ENCODE measurements around the gene B4GALNT4. TPM values are rescaled to one million over a fixed set of nuclear protein-coding genes. Genes with fewer than 3 reads are reported as not detected.
"Not testable (repeated sequence)": the region's sequence is repeated elsewhere in the genome, so short reads cannot be mapped to it uniquely, and the experiment has no call there.

The B4GALNT4 gene
- total RNA-seq, 2 donors from 2014 or later, result 2.1 to 2.7 TPM

- no peak for DNase-seq
- Mint-ChIP-seq H3K27ac (no peak overlapping the region), H3K4me3 (no peak overlapping the region)
These were observed 10.2 kb downstream of the B4GALNT4 start for GRCh38 chr11:379205-380094.

DNA sequence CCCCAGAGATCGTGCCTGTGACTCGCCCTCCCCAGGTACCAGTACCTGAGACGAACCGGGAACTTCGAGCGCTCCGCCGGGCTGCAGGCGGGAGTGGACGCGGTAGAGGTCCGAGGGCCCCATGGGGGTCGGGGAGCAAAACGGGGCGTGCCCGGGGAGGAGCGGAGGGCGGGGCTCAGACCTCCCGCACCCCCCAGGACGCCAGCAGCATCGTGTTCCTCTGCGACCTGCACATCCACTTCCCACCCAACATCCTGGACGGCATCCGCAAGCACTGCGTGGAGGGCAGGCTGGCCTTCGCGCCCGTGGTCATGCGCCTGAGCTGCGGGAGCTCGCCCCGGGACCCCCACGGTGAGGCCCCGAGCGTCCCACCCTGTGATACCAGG lies 10.8 kb downstream of the B4GALNT4 start:
- Mint-ChIP-seq H3K9me3 (no peaks in the 10 kb centered on the region), H3K4me3 (no peak overlapping the region), H3K27me3 (ENCODE audit: low read depth) (peaks cover 8% of the 10 kb centered on the region), H3K36me3 (ENCODE audit: insufficient read depth in 2 of 2) (no peaks in the 10 kb centered on the region), H3K27ac (no peak overlapping the region), H3K4me1 (ENCODE audit: low read depth) (no peaks in the 10 kb centered on the region)
- DNase-seq (no peak), ATAC-seq (replicated peaks in 1 of 2) (no peak)

More at GRCh38 chr11:379205-380094, 10.2 kb downstream of the B4GALNT4 start:
- Mint-ChIP-seq H3K27me3 (ENCODE audit: low read depth) (peaks cover 8% of the 10 kb centered on the region), H3K9me3 (no peaks in the 10 kb centered on the region), H3K36me3 (ENCODE audit: insufficient read depth in 2 of 2) (no peaks in the 10 kb centered on the region), H3K4me1 (ENCODE audit: low read depth) (no peaks in the 10 kb centered on the region)
- no peak for ATAC-seq (replicated peaks in 1 of 2)

DNA sequence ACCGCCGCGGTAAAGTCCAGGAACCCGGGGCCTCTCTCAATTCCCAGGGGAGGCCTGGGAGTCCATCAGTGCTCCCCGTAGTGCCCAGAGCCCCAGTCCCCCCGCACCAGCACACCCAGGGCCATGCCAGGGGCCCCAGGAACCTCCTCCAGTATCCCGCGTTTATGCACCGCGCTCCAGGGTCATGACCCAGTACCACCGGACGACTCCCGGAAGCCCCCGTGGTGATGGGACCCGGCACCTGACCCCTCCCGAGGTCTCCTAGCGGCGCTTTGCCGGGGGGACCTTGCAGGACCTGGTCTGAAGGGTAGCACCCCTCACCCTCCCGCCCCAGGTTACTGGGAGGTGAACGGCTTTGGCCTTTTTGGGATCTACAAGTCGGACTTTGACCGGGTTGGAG lies 11.2 kb downstream of the B4GALNT4 start:
- no peaks in the 10 kb centered on the region for H3K4me1 Mint-ChIP-seq (ENCODE audit: low read depth)

DNA sequence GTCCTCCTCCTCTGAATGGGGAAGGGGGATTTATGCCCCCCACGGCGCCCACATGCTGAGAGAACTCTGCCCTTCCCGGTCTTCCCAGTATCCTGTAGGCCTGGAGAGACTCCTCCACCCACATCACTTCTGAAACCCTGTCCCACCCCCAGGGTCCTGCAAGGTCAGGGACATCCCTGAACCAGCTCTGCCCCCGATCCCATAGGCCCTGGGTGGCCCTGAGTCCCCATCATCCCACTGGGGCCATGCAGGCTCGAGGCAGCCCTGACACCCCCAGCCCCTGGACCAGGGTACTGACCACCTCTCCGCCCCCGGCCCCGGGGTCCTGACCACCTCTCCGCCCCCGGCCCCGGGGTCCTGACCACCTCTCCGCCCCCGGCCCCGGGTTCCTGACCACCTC lies 11.7 kb downstream of the B4GALNT4 start:
- Mint-ChIP-seq H3K27ac (no peak overlapping the region), H3K9me3 (no peaks in the 10 kb centered on the region), H3K27me3 (ENCODE audit: low read depth) (peaks cover 8% of the 10 kb centered on the region), H3K36me3 (ENCODE audit: insufficient read depth in 2 of 2) (no peaks in the 10 kb centered on the region), H3K4me1 (ENCODE audit: low read depth) (no peaks in the 10 kb centered on the region), H3K4me3 (no peak overlapping the region)
- no peak for DNase-seq
- no peak for ATAC-seq (replicated peaks in 1 of 2)

More for the DNA sequence above, 11.2 kb downstream of the B4GALNT4 start:
- H3K27ac Mint-ChIP-seq, result no peak overlapping the region
- no peak overlapping the region for H3K4me3 Mint-ChIP-seq
- no peak for DNase-seq
- ATAC-seq (replicated peaks in 1 of 2), result no peak
- H3K27me3 Mint-ChIP-seq (ENCODE audit: low read depth), result peaks cover 8% of the 10 kb centered on the region
- no peaks in the 10 kb centered on the region for H3K9me3 Mint-ChIP-seq
- no peaks in the 10 kb centered on the region for H3K36me3 Mint-ChIP-seq (ENCODE audit: insufficient read depth in 2 of 2)

GRCh38 chr11:381501-382072 lies 12.3 kb downstream of the B4GALNT4 start:
- no peaks in the 10 kb centered on the region for H3K9me3 Mint-ChIP-seq
- H3K4me3 Mint-ChIP-seq, result no peak overlapping the region
- peaks cover 8% of the 10 kb centered on the region for H3K27me3 Mint-ChIP-seq (ENCODE audit: low read depth)
- H3K4me1 Mint-ChIP-seq (ENCODE audit: low read depth), result no peaks in the 10 kb centered on the region
- DNase-seq (no peak), ATAC-seq (replicated peaks in 1 of 2) (no peak)
- no peak overlapping the region for H3K27ac Mint-ChIP-seq
- H3K36me3 Mint-ChIP-seq (ENCODE audit: insufficient read depth in 2 of 2), result peaks cover 0 to under 1% of the 10 kb centered on the region in 2 donors

DNA sequence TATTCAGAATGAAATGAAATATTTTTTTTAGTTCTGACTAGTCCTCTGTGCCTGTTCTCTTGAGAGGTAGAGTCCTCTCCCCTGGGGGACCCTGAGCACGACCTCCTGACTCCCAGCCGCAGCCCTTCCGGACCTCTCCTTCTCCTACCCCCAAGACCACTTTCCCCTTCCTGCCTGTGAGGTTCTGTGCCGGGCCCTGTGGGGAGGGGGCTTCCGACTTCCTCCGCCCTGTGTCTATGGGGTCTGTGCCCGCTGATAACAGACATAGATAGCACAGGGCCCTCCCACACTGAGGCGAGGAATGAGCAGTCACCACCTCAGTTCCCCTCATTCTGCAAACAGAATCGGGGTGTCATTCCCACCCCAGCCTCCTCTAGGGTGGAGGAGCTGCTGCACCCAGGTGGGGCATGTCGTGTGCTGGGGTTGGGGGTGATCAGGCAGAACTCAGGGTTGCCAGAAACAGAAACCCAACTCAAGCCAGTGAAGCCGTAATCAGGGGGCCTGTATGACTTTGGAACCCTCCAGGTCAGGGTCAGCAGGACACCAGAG lies 12.9 kb downstream of the B4GALNT4 start:
- no peaks in the 10 kb centered on the region for H3K4me1 Mint-ChIP-seq (ENCODE audit: low read depth)
- DNase-seq (no peak), ATAC-seq (replicated peaks in 1 of 2) (no peak)
- peaks cover 8% of the 10 kb centered on the region for H3K27me3 Mint-ChIP-seq (ENCODE audit: low read depth)
- H3K9me3 Mint-ChIP-seq, result peaks cover 4% of the 10 kb centered on the region in 2 donors
- H3K4me3 Mint-ChIP-seq, result no peak overlapping the region
- H3K27ac Mint-ChIP-seq, result no peak overlapping the region
- H3K36me3 Mint-ChIP-seq (ENCODE audit: insufficient read depth in 2 of 2), result peaks cover 1 to 3% of the 10 kb centered on the region in 2 donors

- ATAC-seq (replicated peaks in 1 of 2) (no peak), DNase-seq (no peak)
- H3K36me3 Mint-ChIP-seq (ENCODE audit: insufficient read depth in 2 of 2), result peaks cover 3% of the 10 kb centered on the region in 2 donors
- H3K4me3 Mint-ChIP-seq, result no peak overlapping the region
- H3K27ac Mint-ChIP-seq, result no peak overlapping the region
- peaks cover 8% of the 10 kb centered on the region for H3K27me3 Mint-ChIP-seq (ENCODE audit: low read depth)
- H3K9me3 Mint-ChIP-seq, result peaks cover 4 to 8% of the 10 kb centered on the region in 2 donors
- H3K4me1 Mint-ChIP-seq (ENCODE audit: low read depth), result no peaks in the 10 kb centered on the region
These were observed 14.1 kb downstream of the B4GALNT4 start for GRCh38 chr11:383431-383830.

- no peak overlapping the region for H3K4me3 Mint-ChIP-seq
- peaks cover 4 to 8% of the 10 kb centered on the region in 2 donors for H3K9me3 Mint-ChIP-seq
These were observed 15.2 kb downstream of the B4GALNT4 start for GRCh38 chr11:384511-384910.

GRCh38 chr11:385594-386351 lies 16.5 kb downstream of the B4GALNT4 start:
- Mint-ChIP-seq H3K27me3 (ENCODE audit: low read depth) (peaks cover 8% of the 10 kb centered on the region), H3K4me3 (no peak overlapping the region), H3K27ac (no peak overlapping the region), H3K36me3 (ENCODE audit: insufficient read depth in 2 of 2) (peaks cover 3% of the 10 kb centered on the region in 2 donors), H3K4me1 (ENCODE audit: low read depth) (no peaks in the 10 kb centered on the region), H3K9me3 (peaks cover 4 to 8% of the 10 kb centered on the region in 2 donors)
- ATAC-seq (replicated peaks in 1 of 2) (no peak), DNase-seq (no peak)

More at GRCh38 chr11:384511-384910, 15.2 kb downstream of the B4GALNT4 start:
- Mint-ChIP-seq H3K36me3 (ENCODE audit: insufficient read depth in 2 of 2) (peaks cover 3% of the 10 kb centered on the region in 2 donors), H3K4me1 (ENCODE audit: low read depth) (no peaks in the 10 kb centered on the region), H3K27me3 (ENCODE audit: low read depth) (peaks cover 8% of the 10 kb centered on the region), H3K27ac (no peak overlapping the region)
- no peak for ATAC-seq (replicated peaks in 1 of 2)
- DNase-seq, result no peak

DNA sequence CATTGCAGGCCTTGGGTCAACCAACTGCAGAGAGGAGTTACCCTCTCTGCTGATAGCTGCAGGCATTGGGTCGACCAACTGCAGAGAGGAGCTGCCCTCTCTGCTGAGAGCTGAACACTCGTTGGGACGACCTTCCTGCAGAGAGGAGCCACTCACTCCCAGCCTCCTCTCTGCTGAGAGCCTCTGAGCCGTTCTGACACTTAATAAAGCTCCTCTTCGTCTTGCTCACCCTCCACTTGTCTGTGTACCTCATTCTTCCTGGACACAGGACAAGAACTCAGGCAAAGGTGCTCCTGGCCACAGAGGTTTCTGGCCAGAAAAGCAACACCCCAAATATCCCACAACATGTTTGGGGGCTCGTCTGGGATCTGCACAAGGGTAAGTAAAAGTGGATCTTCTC lies 17.2 kb downstream of the B4GALNT4 start:
- no peak overlapping the region for H3K4me3 Mint-ChIP-seq
- peaks cover 4 to 8% of the 10 kb centered on the region in 2 donors for H3K9me3 Mint-ChIP-seq
- DNase-seq (no peak), ATAC-seq (replicated peaks in 1 of 2) (no peak)
- H3K27ac Mint-ChIP-seq, result no peak overlapping the region
- H3K4me1 Mint-ChIP-seq (ENCODE audit: low read depth), result no peaks in the 10 kb centered on the region
- peaks cover 3% of the 10 kb centered on the region in 2 donors for H3K36me3 Mint-ChIP-seq (ENCODE audit: insufficient read depth in 2 of 2)
- H3K27me3 Mint-ChIP-seq (ENCODE audit: low read depth), result peaks cover 8% of the 10 kb centered on the region

DNA sequence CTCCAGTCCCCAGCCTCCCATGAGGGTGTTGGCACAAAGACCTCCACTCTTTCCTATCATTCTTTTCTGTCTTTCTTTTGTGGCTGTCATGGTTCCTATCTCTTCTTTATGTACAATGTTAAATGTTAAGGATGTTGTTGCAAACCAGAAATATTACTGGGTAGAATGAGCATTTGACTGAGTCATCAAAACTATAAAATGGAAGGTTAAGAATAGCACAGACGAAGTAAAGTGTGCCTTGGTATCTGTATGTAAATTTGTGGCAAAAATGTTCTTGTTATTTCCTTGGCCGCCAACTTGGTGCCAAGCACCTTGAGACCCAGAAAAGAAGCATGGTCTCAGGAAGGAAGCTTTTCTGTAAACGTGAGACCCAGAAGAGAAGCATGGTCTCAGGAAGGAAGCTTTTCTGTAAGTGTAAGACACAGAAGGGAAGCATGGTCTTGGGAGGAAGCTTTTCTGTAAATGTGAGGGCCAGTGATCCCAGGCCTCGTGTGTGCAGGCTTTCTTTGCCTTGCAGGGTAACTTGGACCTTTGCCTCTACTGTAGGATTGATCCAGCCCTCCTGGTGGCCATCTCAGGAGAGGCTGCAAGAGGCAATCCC lies 18.0 kb downstream of the B4GALNT4 start:
- DNase-seq (no peak), ATAC-seq (replicated peaks in 1 of 2) (no peak)
- H3K27me3 Mint-ChIP-seq (ENCODE audit: low read depth), result peaks cover 8% of the 10 kb centered on the region
- peaks cover 4 to 8% of the 10 kb centered on the region in 2 donors for H3K9me3 Mint-ChIP-seq
- H3K36me3 Mint-ChIP-seq (ENCODE audit: insufficient read depth in 2 of 2), result peaks cover 3% of the 10 kb centered on the region in 2 donors
- no peak overlapping the region for H3K27ac Mint-ChIP-seq
- no peaks in the 10 kb centered on the region for H3K4me1 Mint-ChIP-seq (ENCODE audit: low read depth)
- H3K4me3 Mint-ChIP-seq, result no peak overlapping the region

GRCh38 chr11:389369-389768 lies 20.1 kb downstream of the B4GALNT4 start:
- not testable (repeated sequence) for H3K27me3 Mint-ChIP-seq (ENCODE audit: low read depth); ATAC-seq (replicated peaks in 1 of 2); H3K27ac Mint-ChIP-seq; H3K4me1 Mint-ChIP-seq (ENCODE audit: low read depth); DNase-seq; H3K9me3 Mint-ChIP-seq; H3K4me3 Mint-ChIP-seq; H3K36me3 Mint-ChIP-seq (ENCODE audit: insufficient read depth in 2 of 2)
